GM18519 (cell line): ENCODE results near the gene CCDC92.

ENCODE experiments used
- ATAC-seq: cut with Tn5 transposase; IDR thresholded peaks from one replicate; pipeline ENCODE4 v1.9.1; 2021; ENCODE audit warnings: mild to moderate bottlenecking, moderate library complexity; ENCODE audit not compliant: unreplicated experiment, low FRiP score

CCDC92 gene

GRCh38 chr12:123982269-123982668, 9.6 kb upstream of the CCDC92 start:
- no peak for ATAC-seq

GRCh38 chr12:123979566-123979965, 6.9 kb upstream of the CCDC92 start:
- no peak for ATAC-seq

GRCh38 chr12:123976227-123976826, 3.7 kb upstream of the CCDC92 start:
- no peak for ATAC-seq

GRCh38 chr12:123973552-123974341, 1.1 kb upstream of the CCDC92 start:
- no peak for ATAC-seq

GRCh38 chr12:123971770-123972456, 718 bp downstream of the CCDC92 start:
- ATAC-seq: peak; percentile 11

GRCh38 chr12:123971449-123971769, 1.2 kb downstream of the CCDC92 start:
- ATAC-seq: no peak

GRCh38 chr12:123967121-123967586, 5.5 kb downstream of the CCDC92 start:
- ATAC-seq: no peak

- no peak for ATAC-seq
These were observed 6.0 kb downstream of the CCDC92 start for GRCh38 chr12:123966596-123966995.

GRCh38 chr12:123965382-123965781, 7.2 kb downstream of the CCDC92 start:
- no peak for ATAC-seq

GRCh38 chr12:123963821-123964220, 8.8 kb downstream of the CCDC92 start:
- ATAC-seq: no peak

- no peak for ATAC-seq
These were observed 10.1 kb downstream of the CCDC92 start for GRCh38 chr12:123962513-123962912.

- ATAC-seq: no peak
These were observed 10.9 kb downstream of the CCDC92 start for GRCh38 chr12:123961585-123962345.

- ATAC-seq: no peak
These were observed 11.8 kb downstream of the CCDC92 start for GRCh38 chr12:123960856-123961255.

- no peak for ATAC-seq
These were observed 12.4 kb downstream of the CCDC92 start for GRCh38 chr12:123960029-123960735.

- ATAC-seq: no peak
These were observed 13.8 kb downstream of the CCDC92 start for GRCh38 chr12:123958876-123959275.

- no peak for ATAC-seq
These were observed 14.2 kb downstream of the CCDC92 start for GRCh38 chr12:123958462-123958861.

- no peak for ATAC-seq
These were observed 15.4 kb downstream of the CCDC92 start for GRCh38 chr12:123957196-123957595.

GRCh38 chr12:123956249-123956648, 16.4 kb downstream of the CCDC92 start:
- no peak for ATAC-seq

- no peak for ATAC-seq
These were observed 17.8 kb downstream of the CCDC92 start for GRCh38 chr12:123954647-123955350.

- ATAC-seq: no peak
These were observed 20.6 kb downstream of the CCDC92 start for GRCh38 chr12:123952037-123952436.
